ENCODE data around the gene MAT1A. TPM values are rescaled to one million over a fixed set of nuclear protein-coding genes. Genes with fewer than 3 reads are reported as not detected.

Gene MAT1A
- total and polyA plus RNA-seq, 2 of the 13 experiments (the other 11 are each of a cell fraction or from before 2014, with no cell fraction given), result 57.1 to 76.9 TPM

DNA sequence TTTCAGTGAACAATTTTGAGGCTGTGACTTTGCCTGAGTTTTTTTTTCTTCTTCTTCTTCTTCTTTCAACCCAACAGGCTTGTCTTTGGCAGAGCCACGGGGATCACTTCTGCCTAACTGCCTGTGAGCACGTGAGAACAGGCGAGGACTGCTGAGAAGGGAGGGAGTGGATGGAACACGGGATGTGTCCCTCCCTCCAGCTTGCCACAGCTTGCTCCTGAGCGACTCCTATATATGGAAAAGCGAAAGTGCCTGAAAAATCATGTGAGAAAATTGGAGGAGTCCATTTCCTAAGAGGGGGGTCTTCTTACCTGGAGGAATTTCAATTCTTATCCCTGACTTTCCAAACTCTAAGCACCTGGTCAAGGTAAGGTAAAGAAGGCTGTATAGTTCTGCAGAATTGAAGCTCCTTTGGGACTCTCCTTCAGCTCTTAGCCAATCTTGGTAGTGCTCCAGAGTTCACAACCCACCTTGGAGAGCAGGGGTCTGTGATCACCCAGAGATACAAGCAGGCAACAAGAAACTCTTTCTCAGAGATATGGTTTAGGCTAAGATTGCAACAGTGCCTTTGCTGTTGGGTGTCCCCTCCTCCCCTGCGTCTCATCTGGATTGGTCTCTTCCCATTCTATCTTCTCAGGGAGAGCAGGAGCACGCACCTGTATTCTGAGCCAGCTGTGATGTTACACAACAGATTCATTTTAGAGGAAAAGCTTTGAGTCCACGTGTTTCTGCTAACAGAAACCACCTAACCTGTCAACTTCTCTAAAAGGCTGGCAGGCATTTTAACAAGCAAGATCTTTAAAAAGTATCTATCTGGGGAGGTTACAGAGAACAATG is at the start of gene MAT1A (continued):
- TF ChIP-seq ZNF460 (CRISPR knock-in tag; IDR thresholded peaks at IDR 0.05; ENCODE audit: borderline replicate concordance) (no peak), PAWR (CRISPR knock-in tag; IDR thresholded peaks at IDR 0.05; ENCODE audit: borderline replicate concordance) (no peak), RFXAP (CRISPR knock-in tag; IDR thresholded peaks at IDR 0.05; ENCODE audit: borderline replicate concordance) (no peak), SRF (IDR thresholded peaks at IDR 0.05; ENCODE audit: low read depth, low read length) (peak; percentile 96), MAFG (CRISPR knock-in tag; IDR thresholded peaks at IDR 0.05) (no peak), PPARG (CRISPR knock-in tag; conservative IDR thresholded peaks at IDR 0.05) (no peak), JARID2 (CRISPR knock-in tag; IDR thresholded peaks at IDR 0.05; ENCODE audit: insufficient replicate concordance) (no peak), SOX6 (IDR thresholded peaks at IDR 0.05) (no peak), SOX6 (CRISPR knock-in tag; IDR thresholded peaks at IDR 0.05) (no peak; the same call in 1 of the 2 replicates), ZNF10 (CRISPR knock-in tag; IDR thresholded peaks at IDR 0.05; ENCODE audit: borderline replicate concordance, low read depth) (no peak), ETV5 (CRISPR knock-in tag; IDR thresholded peaks at IDR 0.05; ENCODE audit: borderline replicate concordance) (peak; percentile 14; the same call in 1 of the 2 replicates), FOXP1 (IDR thresholded peaks at IDR 0.05) (no peak), FOXP1 (CRISPR knock-in tag; IDR thresholded peaks at IDR 0.05) (peak; percentile 15; the same call in 1 of the 2 replicates), PRPF4 (IDR thresholded peaks at IDR 0.05; ENCODE audit: low read depth, low read length, poor library complexity, severe bottlenecking) (no peak), NCOA5 (CRISPR knock-in tag; IDR thresholded peaks at IDR 0.05) (no peak), SALL1 (CRISPR knock-in tag; IDR thresholded peaks at IDR 0.05) (peak; percentile 59; the same call in 1 of the 2 replicates), ZNF225 (CRISPR knock-in tag; IDR thresholded peaks at IDR 0.05) (no peak; the same call in 1 of the 2 replicates), CENPX (CRISPR knock-in tag; IDR thresholded peaks at IDR 0.05) (no peak)
- TF ChIP-seq, protein P1, sequence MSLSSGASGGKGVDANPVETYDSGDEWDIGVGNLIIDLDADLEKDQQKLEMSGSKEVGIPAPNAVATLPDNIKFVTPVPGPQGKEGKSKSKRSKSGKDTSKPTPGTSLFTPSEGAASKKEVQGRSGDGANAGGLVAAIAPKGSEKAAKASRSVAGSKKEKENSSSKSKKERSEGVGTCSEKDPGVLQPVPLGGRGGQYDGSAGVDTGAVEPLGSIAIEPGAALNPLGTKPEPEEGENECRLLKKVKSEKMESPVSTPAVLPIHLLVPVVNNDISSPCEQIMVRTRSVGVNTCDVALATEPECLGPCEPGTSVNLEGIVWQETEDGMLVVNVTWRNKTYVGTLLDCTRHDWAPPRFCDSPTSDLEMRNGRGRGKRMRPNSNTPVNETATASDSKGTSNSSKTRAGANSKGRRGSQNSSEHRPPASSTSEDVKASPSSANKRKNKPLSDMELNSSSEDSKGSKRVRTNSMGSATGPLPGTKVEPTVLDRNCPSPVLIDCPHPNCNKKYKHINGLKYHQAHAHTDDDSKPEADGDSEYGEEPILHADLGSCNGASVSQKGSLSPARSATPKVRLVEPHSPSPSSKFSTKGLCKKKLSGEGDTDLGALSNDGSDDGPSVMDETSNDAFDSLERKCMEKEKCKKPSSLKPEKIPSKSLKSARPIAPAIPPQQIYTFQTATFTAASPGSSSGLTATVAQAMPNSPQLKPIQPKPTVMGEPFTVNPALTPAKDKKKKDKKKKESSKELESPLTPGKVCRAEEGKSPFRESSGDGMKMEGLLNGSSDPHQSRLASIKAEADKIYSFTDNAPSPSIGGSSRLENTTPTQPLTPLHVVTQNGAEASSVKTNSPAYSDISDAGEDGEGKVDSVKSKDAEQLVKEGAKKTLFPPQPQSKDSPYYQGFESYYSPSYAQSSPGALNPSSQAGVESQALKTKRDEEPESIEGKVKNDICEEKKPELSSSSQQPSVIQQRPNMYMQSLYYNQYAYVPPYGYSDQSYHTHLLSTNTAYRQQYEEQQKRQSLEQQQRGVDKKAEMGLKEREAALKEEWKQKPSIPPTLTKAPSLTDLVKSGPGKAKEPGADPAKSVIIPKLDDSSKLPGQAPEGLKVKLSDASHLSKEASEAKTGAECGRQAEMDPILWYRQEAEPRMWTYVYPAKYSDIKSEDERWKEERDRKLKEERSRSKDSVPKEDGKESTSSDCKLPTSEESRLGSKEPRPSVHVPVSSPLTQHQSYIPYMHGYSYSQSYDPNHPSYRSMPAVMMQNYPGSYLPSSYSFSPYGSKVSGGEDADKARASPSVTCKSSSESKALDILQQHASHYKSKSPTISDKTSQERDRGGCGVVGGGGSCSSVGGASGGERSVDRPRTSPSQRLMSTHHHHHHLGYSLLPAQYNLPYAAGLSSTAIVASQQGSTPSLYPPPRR (CRISPR knock-in tag; IDR thresholded peaks at IDR 0.05; ENCODE audit: borderline replicate concordance), result no peak
- TF ChIP-seq, protein P2, sequence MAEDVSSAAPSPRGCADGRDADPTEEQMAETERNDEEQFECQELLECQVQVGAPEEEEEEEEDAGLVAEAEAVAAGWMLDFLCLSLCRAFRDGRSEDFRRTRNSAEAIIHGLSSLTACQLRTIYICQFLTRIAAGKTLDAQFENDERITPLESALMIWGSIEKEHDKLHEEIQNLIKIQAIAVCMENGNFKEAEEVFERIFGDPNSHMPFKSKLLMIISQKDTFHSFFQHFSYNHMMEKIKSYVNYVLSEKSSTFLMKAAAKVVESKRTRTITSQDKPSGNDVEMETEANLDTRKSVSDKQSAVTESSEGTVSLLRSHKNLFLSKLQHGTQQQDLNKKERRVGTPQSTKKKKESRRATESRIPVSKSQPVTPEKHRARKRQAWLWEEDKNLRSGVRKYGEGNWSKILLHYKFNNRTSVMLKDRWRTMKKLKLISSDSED (CRISPR knock-in tag; IDR thresholded peaks at IDR 0.05), result no peak
- TF ChIP-seq, protein P3, sequence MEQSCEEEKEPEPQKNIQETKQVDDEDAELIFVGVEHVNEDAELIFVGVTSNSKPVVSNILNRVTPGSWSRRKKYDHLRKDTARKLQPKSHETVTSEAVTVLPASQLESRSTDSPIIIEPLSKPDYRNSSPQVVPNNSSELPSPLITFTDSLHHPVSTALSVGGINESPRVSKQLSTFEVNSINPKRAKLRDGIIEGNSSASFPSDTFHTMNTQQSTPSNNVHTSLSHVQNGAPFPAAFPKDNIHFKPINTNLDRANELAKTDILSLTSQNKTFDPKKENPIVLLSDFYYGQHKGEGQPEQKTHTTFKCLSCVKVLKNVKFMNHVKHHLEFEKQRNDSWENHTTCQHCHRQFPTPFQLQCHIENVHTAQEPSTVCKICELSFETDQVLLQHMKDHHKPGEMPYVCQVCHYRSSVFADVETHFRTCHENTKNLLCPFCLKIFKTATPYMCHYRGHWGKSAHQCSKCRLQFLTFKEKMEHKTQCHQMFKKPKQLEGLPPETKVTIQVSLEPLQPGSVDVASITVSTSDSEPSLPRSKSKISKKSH (CRISPR knock-in tag; IDR thresholded peaks at IDR 0.05; ENCODE audit: borderline replicate concordance), result no peak

Measured in HepG2 (cell line).